CD4-positive, alpha-beta T cell treated with Interleukin-6 for 4 hours (primary cell): ENCODE results near the gene CLCN6.

Experiments used
- DNase-seq: peaks from one replicate; pipeline ENCODE4 v3.0.0-alpha.2; 2020; ENCODE audit warnings: mixed read lengths

Gene CLCN6

DNA sequence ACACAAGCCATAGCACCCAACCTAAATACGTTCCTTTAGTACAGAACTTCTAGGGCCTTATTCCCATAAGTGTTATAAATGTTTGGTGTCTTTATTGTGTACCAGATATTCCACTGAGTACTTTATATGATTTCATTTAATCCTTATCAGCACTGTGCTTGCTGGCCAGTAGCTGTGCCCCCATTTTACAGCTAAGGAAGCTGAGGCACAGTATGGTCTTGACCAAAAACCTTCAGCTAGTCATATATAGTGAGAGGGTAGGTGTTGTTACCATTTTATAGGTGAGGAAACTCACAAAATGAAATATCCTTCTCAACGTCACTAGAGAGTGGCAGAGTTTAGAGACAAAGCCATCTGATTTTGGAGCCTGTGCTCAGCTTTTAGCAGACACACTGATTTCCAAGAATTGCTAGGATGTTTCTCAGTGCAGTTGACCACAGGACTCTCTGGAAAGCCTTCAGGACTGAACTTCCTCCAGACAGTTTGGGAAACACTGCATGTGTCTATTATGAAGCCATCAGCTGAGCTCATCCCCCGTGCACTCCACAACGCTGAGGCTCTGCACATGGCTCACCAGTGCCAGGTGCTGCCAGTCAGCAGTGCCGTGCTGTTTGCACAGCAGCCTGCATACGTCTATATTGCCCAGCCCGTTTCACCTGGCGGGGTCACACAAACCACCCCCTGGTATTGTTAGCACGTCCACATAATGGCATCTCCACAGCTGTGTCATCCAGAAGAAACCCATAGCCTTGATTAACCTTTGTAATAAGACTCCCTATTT, 26.1 kb downstream of the CLCN6 start:
- DNase-seq = no peak

DNA sequence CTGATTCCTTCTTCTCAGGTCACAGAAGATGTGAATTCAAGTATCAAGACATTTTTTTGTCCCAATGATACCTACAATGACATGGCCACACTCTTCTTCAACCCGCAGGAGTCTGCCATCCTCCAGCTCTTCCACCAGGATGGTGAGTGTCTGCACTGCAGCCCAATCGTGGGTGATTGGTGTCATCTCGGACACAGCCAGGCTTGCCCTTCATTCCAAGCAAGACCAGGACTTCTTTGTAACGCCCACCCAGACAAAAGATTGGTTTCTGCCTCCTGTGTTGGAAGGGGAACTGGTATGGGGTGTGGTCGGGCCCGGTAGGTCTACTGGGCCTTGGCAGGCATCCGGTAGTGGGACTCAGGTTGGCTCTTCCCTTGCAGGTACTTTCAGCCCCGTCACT, 27.5 kb downstream of the CLCN6 start:
- DNase-seq = no peak

DNA sequence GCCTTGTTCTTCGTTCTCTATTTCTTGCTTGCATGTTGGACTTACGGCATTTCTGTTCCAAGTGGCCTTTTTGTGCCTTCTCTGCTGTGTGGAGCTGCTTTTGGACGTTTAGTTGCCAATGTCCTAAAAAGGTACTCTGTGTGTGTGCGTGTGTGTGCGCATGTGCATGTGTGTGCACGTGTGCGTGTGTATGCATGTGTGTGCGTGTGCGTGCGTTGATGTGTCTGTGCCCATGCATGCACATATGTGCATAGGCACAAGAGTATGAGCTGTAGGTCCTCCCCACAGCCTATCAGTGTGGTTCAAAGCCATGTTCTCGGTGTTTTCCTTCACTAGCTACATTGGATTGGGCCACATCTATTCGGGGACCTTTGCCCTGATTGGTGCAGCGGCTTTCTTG, 27.9 kb downstream of the CLCN6 start:
- no peak for DNase-seq

DNA sequence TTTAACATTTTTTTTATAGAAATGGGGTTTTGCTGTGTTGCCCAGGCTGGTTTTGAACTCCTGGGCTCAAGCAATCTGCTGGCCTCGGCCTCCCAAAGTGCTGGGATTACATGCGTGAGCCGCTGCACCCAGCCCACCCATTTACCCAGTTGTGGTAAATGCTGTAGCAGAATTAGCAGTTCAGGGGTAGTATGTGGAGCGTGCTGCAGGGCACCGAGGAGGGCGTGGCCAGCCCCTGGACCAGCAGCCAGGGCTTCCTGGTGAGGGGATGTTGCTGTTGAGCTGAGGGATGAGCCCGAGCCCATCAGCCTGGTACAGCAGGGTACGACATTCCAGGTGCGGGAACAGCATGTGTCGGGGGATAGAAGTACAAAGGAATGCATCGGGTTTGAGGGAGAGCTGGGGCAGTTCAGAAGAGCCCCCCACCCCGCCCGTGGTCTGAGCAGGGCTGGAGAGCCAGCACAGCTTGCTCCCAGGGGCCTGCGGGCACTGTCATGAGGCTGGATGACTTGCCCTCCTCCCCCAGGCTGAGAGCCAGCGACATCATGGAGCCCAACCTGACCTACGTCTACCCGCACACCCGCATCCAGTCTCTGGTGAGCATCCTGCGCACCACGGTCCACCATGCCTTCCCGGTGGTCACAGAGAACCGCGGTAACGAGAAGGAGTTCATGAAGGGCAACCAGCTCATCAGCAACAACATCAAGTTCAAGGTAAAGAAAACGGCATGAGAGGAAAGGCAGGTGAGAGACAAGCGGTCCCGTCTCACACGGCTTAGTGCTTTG, 29.6 kb downstream of the CLCN6 start:
- DNase-seq = no peak

DNA sequence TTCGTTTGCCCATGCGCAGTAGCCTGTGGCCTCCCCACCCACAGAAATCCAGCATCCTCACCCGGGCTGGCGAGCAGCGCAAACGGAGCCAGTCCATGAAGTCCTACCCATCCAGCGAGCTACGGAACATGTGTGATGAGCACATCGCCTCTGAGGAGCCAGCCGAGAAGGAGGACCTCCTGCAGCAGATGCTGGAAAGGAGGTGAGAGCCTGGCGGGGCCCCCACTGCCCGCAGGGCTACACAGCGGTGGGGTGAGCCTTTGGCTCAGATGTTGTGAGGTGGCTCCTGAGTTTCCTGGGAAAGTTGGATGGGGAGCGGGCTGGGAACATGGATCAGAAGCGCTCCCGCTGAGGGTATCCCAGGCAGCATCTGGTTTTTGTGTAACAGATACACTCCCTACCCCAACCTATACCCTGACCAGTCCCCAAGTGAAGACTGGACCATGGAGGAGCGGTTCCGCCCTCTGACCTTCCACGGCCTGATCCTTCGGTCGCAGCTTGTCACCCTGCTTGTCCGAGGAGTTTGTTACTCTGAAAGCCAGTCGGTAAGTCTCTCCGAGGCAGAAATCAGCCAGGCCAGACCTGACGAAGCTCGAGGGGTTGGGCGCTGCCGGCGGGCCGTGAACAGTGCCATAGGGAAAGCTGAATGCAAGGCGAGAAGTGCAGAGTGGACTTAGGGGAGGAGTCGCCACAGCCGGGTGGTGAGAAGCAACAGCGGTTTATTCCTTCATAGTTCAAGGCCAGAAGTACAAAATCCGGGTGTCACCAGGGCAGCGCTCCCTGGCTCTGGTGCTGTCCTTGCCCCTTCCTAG, 31.2 kb downstream of the CLCN6 start:
- DNase-seq = no peak

DNA sequence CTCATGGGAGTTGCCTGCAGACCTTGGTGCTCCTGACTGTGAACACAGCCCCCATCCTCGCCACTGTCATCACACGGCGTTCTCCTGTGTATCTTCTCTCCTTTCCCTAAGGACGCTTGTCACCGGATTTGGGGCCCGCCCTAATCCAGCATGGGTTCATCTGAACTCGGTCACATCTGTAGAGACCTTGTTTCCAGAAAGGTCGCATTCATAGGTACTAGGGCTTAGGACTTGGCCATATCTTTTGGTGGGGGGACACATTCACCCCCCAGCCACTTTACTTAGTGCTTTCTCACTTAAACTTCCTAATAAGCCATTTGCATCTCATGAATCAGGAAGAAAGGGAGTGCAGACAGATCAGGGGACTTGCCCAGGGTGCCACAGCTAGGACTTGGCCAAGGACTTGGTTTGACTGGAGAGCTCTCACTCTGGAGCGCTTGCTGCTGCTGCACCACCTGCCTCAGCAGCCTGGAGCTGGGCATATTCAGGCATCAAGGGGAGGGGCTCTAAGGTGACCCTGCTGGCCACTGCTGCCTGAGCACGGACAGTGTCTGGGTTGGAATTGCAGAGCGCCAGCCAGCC, 31.9 kb downstream of the CLCN6 start:
- DNase-seq = no peak

DNA sequence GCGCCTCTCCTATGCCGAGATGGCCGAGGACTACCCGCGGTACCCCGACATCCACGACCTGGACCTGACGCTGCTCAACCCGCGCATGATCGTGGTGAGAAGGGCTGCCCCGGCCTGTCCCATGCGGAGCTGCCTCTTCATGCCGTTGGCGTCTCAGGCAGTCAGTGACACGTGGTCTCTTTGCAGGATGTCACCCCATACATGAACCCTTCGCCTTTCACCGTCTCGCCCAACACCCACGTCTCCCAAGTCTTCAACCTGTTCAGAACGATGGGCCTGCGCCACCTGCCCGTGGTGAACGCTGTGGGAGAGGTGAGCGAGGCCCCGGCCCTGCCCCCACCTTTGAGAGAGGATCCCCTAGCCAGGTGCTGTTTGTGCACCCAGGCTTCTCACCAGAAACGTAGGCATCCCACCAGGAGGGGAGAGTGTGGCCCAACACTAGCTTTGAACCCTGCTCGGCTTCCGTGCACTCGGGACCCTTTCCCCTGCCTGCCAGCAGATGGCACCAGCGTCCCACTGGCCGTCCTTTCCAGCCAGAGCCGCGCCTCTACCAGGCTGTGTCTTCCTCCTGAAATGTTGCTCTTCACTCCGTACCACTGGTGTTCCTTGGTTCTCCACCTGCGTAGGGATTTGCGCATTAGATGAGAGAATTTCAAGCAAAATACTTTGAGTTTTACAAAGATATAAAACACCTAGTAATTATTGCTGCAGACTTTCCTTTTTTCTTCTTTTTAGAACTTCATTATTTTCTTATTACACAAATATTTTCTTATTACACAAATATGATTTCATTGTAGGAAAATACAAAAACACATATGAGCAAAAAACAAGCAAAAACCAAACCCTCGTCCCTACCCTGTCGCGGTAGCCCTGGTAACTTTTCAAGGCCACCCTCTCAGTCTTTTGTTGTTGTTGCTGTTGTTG, 32.6 kb downstream of the CLCN6 start:
- DNase-seq = peak; percentile 80

DNA sequence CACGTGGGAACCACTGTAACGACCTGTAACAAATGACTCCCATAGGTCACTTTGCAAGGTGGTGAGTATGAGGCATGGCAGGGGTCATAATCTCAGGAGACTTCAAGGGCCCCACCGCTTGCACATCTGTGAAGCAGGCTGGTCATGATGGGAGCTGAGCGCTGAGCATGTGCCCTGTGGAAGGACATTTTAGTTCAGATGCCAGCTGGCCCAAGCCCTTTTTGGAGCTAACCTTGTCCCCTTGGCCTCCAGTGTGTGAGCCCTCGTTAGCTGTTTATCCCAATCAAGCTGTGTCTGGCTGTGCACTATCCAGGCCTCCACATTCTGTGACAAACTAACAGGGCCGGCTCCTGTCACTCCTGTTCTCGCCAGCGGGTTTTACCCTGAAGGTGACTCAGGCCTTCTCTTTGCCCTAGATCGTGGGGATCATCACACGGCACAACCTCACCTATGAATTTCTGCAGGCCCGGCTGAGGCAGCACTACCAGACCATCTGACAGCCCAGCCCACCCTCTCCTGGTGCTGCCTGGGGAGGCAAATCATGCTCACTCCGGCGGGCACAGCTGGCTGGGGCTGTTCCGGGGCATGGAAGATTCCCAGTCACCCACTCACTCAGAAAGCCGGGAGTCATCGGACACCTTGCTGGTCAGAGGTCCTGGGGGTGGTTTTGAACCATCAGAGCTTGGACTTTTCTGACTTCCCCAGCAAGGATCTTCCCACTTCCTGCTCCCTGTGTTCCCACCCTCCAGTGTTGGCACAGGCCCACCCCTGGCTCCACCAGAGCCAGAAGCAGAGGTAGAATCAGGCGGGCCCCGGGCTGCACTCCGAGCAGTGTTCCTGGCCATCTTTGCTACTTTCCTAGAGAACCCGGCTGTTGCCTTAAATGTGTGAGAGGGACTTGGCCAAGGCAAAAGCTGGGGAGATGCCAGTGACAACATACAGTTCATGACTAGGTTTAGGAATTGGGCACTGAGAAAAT, 34.0 kb downstream of the CLCN6 start:
- no peak for DNase-seq

DNA sequence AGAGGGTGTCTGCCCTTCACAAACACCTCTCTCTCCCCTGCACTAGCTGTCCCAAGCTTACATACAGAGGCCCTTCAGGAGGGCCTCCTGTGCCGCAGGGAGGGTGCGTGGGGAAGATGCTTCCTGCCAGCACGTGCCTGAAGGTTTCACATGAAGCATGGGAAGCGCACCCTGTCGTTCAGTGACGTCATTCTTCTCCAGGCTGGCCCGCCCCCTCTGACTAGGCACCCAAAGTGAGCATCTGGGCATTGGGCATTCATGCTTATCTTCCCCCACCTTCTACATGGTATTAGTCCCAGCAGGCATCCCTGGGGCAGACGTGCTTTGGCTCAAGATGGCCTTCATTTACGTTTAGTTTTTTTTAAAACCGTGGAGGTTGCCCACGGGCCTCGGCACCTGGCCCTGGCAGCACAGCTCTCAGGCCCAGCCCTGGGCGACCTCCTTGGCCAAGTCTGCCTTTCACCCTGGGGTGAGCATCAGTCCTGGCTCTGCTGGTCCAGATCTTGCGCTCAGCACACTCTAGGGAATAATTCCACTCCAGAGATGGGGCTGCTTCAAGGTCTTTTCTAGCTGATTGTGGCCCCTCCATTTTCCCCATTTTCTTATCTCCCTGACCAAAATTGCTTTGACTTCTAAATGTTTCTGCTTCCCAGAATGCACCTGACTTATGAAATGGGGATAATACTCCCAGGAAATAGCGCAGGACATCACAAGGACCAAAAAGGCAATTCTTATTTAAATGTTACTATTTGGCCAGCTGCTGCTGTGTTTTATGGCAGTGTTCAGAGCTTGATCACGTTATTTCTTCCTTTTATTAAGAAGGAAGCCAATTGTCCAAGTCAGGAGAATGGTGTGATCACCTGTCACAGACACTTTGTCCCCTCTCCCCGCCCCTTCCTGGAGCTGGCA, 35.5 kb downstream of the CLCN6 start:
- no peak for DNase-seq

DNA sequence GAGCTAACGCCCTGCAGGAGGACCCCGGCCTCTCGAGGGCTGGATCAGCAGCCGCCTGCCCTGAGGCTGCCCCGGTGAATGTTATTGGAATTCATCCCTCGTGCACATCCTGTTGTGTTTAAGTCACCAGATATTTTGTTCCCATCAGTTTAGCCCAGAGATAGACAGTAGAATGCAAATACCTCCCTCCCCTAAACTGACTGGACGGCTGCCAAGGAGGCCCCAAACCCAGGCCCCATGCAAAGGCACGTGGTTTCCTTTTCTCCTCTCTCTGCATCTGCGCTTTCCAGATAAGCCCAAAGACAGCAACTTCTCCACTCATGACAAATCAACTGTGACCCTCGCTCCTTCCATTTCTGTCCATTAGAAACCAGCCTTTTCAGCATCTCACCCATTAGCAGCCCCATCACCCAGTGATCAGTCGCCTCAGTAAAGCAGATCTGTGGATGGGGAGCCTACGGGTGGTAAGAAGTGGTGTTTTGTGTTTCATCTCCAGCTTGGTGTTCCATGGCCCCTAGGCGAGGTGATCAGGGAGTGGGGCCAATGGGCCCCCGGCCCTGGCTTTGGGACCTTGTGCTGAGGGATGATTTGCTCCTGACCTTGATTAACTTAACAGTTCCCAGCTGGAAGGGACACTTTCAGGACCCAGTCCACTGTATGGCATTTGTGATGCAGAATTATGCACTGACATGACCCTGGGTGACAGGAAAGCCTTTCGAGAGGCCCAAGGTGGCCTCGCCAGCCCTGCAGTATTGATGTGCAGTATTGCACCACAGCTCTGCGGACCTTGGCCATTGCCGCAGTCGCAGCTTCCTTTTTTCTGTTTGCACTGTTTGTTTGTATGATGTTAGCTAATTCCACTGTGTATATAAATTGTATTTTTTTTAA, 36.4 kb downstream of the CLCN6 start:
- DNase-seq = no peak

DNA sequence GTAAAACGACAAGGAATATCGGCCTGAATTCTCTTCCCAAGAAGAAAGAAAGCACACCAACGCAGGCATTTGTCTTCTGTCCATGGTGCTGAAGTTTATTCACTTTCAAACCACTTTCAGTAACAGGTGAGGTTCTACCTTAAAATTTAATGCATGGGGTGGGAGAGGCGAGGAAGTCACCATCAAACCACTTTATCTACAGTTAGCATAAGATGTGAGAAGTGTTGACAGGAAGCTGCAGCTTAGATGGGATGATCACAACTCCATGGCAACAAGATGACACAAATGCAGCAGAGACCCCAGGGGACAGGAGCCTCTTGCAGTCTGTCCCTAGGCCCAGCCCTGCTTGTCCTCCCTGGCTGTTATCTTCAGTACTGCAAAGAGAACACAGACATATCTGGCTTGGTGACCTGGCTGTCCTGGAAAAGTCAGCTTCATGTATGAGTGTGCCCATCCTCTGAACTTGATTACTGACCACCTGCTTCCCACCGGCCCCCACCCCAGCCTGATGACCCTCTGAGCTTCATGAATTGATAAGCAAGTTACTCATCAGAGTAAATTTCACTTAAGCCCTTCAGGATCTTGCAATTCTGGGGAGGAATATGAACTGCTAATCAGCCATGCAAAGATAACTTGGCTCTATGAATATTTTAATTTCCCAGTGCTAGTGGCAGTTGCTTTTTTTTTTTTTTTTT, 39.8 kb downstream of the CLCN6 start:
- no peak for DNase-seq

DNA sequence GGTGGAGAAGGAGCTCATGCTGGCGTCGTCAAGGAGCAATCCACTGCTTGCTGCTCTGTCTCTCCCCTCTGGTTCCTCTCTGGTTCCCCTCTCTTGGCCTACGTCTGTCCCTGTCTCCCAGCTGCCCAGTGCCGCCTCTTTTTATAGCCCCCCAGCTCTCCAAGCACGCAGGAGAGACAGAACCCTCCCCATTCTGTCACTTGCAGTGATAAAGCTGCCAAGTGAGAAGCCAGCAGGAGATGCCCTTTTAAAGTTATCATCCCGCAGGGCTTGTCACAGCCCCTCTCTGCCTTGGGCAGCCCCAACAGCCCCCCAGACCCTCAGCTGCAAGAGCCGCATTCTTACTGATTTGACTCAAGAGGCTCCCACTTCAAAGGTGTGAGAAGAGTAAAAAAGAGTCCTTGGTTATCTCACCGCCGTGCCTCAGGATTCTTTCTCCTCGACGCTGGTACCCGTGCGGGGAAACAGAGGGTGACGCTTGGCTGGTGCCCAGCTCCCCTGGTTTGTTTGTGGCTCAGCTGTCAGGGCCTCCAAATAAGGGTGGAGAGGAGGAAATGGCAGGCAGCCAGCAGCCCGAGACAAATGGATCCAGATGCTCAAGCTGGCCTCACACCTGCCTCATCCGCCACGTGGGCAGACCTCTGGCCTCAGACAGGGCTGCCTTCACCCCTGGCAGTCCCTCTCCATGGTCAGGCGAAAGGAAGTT, 41.8 kb downstream of the CLCN6 start, which contains the start of gene NPPA:
Gene NPPA (minus strand): TSS at position 117 of the 706 bp plus-strand sequence. CDS start 99 bp downstream, at position 18.
- DNase-seq = no peak

DNA sequence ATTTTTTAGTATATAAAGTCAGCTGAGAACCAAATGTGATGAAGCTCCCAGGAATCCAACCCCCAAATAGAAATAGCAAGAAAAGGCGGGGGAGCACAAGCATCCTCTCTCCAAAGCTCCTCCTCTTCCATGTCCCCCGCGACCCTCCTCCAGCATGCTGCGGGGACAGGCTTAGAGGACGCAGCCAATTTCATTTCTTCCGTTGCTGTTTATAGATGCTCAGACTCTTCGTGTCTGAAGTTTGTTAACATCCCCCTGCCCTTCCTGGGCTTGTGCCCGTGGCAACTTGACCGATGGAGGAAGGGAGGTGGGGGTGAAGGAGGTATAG, 42.3 kb downstream of the CLCN6 start:
- DNase-seq = no peak

DNA sequence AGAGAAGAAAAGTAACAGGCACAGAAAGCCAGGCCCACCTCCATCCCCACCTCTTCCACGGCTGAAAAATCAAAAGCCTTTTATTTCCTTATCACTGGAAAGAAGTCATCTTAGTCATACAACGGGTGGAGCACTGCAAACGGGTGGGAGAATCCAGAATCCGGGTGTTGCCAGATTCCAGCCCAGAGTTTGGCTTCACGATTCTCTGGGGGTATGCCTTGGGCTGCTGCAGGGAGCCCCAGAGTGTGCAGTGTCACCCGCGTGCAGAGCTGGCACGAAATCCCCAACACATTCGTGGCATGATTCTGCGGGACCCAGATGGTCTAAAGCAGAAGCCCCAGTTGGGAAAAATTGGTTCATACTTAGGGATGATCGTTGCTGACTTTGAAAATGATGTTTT, 44.2 kb downstream of the CLCN6 start:
- DNase-seq = no peak

DNA sequence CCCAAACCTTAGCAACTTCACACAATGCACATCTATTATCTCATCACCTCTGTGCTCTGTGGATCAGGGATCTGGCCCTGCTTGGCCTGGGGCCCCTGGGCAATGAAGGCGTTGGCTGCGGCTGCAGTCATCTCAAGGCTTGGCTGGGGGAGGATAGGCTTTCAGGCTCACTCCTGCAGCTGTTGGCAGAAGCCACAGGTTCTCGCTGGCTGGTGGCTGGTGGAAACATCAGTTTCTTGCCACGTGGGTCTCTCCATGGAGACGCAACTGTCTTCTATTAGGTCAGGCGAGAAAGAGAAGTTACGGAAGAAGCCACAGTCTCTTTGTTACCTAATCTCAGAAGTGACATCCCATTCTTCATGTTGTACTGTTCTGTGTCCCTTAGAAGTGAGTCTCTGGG, 45.2 kb downstream of the CLCN6 start:
- DNase-seq = no peak

DNA sequence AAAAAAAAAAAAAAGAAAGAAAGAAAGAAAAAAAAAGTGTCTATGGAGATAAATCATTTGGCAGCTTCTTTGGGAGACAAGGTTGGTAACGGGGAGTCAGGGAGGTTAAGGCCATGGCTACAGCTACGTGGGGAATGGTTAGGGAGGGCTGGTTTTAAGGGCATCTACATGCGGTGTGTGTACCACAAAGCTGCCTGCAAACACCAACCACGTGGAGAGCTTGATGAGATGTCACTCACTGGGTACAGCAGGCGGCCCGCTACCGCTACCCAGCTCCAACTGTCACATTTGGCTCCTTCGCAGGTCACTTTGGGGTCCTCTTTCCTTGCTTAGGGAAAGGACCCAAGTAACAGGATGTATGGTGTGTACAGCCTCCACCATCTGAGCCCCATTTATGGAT, 48.5 kb downstream of the CLCN6 start:
- DNase-seq = no peak

DNA sequence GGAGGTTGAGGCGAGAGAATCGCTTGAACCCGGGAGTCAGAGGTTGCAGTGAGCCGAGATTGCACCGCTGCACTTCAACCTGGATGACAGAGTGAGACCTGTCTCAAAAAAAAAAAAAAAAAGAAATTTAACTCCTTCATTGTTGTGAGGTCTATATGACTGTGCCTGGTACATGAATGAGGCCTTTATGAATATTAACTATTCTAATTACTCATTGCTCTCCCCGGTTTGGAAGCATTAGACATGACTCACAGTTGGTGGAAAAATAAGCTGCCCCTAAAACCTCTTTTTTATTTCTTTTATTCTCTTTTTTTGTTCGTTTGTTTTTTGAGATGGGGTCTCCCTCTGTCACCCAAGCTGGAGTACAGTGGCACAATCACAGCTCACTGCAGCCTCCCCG, 49.4 kb downstream of the CLCN6 start:
- DNase-seq = no peak
